Progenitor cell of endocrine pancreas (in vitro differentiated cells): Measurements from ENCODE around the gene ARMS2. TPM values are rescaled to one million over a fixed set of nuclear protein-coding genes. Genes with fewer than 3 reads are reported as not detected.

Source experiments
- DNase-seq: peaks from one replicate; pipeline ENCODE4 v3.0.0; 2021; ENCODE audit warnings: low spot score; ENCODE audit not compliant: unreplicated experiment
- H3K27ac Mint-ChIP-seq: 2 replicates; pipeline ENCODE4 v1.8.0; 2021; ENCODE audit warnings: mild to moderate bottlenecking, moderate library complexity, mixed read lengths
- H3K27me3 Mint-ChIP-seq: 2 replicates; pipeline ENCODE4 v1.8.0; 2021; ENCODE audit warnings: mixed read lengths
- H3K36me3 Mint-ChIP-seq: 2 replicates; pipeline ENCODE4 v1.8.0; 2022; ENCODE audit warnings: mixed read lengths; ENCODE audit not compliant: insufficient read depth
- H3K4me1 Mint-ChIP-seq: 2 replicates; pipeline ENCODE4 v1.8.0; 2021; ENCODE audit warnings: low read depth, mixed read lengths
- H3K4me3 Mint-ChIP-seq: 2 replicates; pipeline ENCODE4 v1.8.0; 2021; ENCODE audit warnings: low read depth, mild to moderate bottlenecking, moderate library complexity, mixed read lengths
- H3K9me3 Mint-ChIP-seq: 2 replicates; pipeline ENCODE4 v1.8.0; 2021; ENCODE audit warnings: low read depth, mixed read lengths
- CTCF ChIP-seq: fragments of 200-600 bp; sonication (generic); IDR thresholded peaks from one replicate; pipeline ENCODE4 v1.5.0; 2021; ENCODE audit warnings: antibody characterized with exemption, mild to moderate bottlenecking; ENCODE audit not compliant: unreplicated experiment
- long read RNA-seq: library from polyadenylated mRNA; unstranded; transcript quantifications from one replicate; pipeline ENCODE4 v2.0.0, GENCODE V29; 2020
- total RNA-seq: library from RNA; stranded (reverse); gene quantifications from 2 replicates; pipeline ENCODE4 v1.2.1, GENCODE V29; 2021

The ARMS2 gene
- total RNA-seq = not detected in 2 replicates
- long read RNA-seq = 0 reads

- no peak for DNase-seq
- Mint-ChIP-seq H3K27me3 (peaks cover 43% of the 10 kb centered on the region), H3K4me3 (no peak within 1 kb of the TSS), H3K27ac (no peak within 1 kb of the TSS), H3K4me1 (no peaks in the 10 kb centered on the region), H3K36me3 (no peaks in the 10 kb centered on the region), H3K9me3 (no peaks in the 10 kb centered on the region)
- no peak for TF ChIP-seq CTCF
Measured at GRCh38 chr10:122454603-122455080, at the start of gene ARMS2. Gene ARMS2 (plus strand): TSS chr10:122454653. CDS start chr10:122454728, 75 bp downstream.

- Mint-ChIP-seq H3K9me3 (no peaks in the 10 kb centered on the region), H3K4me3 (no peak overlapping the region), H3K36me3 (peaks cover 11% of the 10 kb centered on the region), H3K27ac (no peak overlapping the region), H3K4me1 (no peaks in the 10 kb centered on the region), H3K27me3 (no peaks in the 10 kb centered on the region)
- no peak for DNase-seq
- no peak for TF ChIP-seq CTCF
Measured at GRCh38 chr10:122407375-122408125, 46.9 kb upstream of the ARMS2 start.

- Mint-ChIP-seq H3K27ac (no peak overlapping the region), H3K9me3 (no peaks in the 10 kb centered on the region), H3K4me3 (no peak overlapping the region), H3K4me1 (peaks cover 9% of the 10 kb centered on the region), H3K27me3 (no peaks in the 10 kb centered on the region), H3K36me3 (peaks cover 22% of the 10 kb centered on the region)
- TF ChIP-seq CTCF = no peak
- DNase-seq = no peak
Measured at GRCh38 chr10:122413327-122413726, 41.1 kb upstream of the ARMS2 start.

- H3K4me1 Mint-ChIP-seq = peaks cover 9% of the 10 kb centered on the region
- H3K27ac Mint-ChIP-seq = no peak overlapping the region
- H3K4me3 Mint-ChIP-seq = no peak overlapping the region
- peaks cover 17% of the 10 kb centered on the region for H3K36me3 Mint-ChIP-seq
- no peaks in the 10 kb centered on the region for H3K9me3 Mint-ChIP-seq
- no peak for DNase-seq
- no peak for TF ChIP-seq CTCF
- H3K27me3 Mint-ChIP-seq = no peaks in the 10 kb centered on the region
Measured at GRCh38 chr10:122417667-122418066, 36.8 kb upstream of the ARMS2 start.

GRCh38 chr10:122419016-122419415 is 35.4 kb upstream of the ARMS2 start:
- TF ChIP-seq CTCF = no peak

More at GRCh38 chr10:122419016-122419415, 35.4 kb upstream of the ARMS2 start:
- Mint-ChIP-seq H3K27me3 (no peaks in the 10 kb centered on the region), H3K27ac (no peak overlapping the region), H3K4me3 (no peak overlapping the region), H3K36me3 (peaks cover 17% of the 10 kb centered on the region), H3K9me3 (no peaks in the 10 kb centered on the region), H3K4me1 (peaks cover 4% of the 10 kb centered on the region)
- DNase-seq = no peak
